Measurements from ENCODE around the gene TRIM67.

- TF ChIP-seq EZH2 (optimal IDR thresholded peaks at IDR 0.05; ENCODE audit: low read depth, low read length) (no peak), CTCF (IDR thresholded peaks at IDR 0.05; ENCODE audit: low read length) (no peak), EZH2phosphoT487 (IDR thresholded peaks at IDR 0.05; ENCODE audit: low read length) (no peak)
Observed at GRCh38 chr1:231181271-231181670, 19.4 kb downstream of the TRIM67 start.
